Colonic mucosa (tissue), 4 donors: ENCODE measurements around the gene TRPM3. TPM values are rescaled to one million over a fixed set of nuclear protein-coding genes. Genes with fewer than 3 reads are reported as not detected.

Source experiments
- DNase-seq: peaks from one replicate; pipeline ENCODE4 v3.0.0-alpha.2; 2020
- H3K27ac ChIP-seq: fragments of 200-600 bp; one replicate; pipeline ENCODE4 v1.8.0; 2021
- H3K27me3 ChIP-seq: fragments of 200-600 bp; one replicate; pipeline ENCODE4 v1.8.0; 2021
- H3K36me3 ChIP-seq: fragments of 200-600 bp; one replicate; pipeline ENCODE4 v1.8.0; 2021
- H3K4me1 ChIP-seq: fragments of 200-600 bp; one replicate; pipeline ENCODE4 v1.8.0; 2021; ENCODE audit warnings: mild to moderate bottlenecking
- H3K4me3 ChIP-seq: fragments of 200-600 bp; one replicate; pipeline ENCODE4 v1.8.0; 2021
- H3K9ac ChIP-seq, 2 donors: one replicate each; pipeline ENCODE4 v1.7.0; 2013; ENCODE audit warnings: control low read depth in 2 of 2, low read depth in 2 of 2, low read length in 2 of 2
- H3K9me3 ChIP-seq: fragments of 200-600 bp; one replicate; pipeline ENCODE4 v1.8.0; 2021
- intact Hi-C: fragments of 100-400 bp; cut with DNase I; formaldehyde crosslinking; loops from one replicate; pipeline ENCODE4 v1.14.1; 2022
- total RNA-seq, 2 donors: library from RNA; stranded (reverse); fragmentation: NEBNext Ultra II Directional in 1 of 2; extraction: Animal tissue kit (Norgen Biotek cat#: 25700) in 1 of 2; gene quantifications; one replicate each; pipeline ENCODE4 v1.2.1, GENCODE V29; 2021
- TF ChIP-seq, protein P1 (sequence below): fragments of 200-600 bp; IDR thresholded peaks from one replicate; pipeline ENCODE4 v1.8.0; 2022; ENCODE audit warnings: antibody characterized with exemption, mild to moderate bottlenecking
- donor health status: healthy.
- donor health status: DM: no; HTN: no; CAD: no.
- donor health status: DM: no; HTN: no; CAD: no.

Gene TRPM3
- total RNA-seq, 2 donors from 2014 or later = 0.32 to 0.35 TPM

- TF ChIP-seq, protein P1, sequence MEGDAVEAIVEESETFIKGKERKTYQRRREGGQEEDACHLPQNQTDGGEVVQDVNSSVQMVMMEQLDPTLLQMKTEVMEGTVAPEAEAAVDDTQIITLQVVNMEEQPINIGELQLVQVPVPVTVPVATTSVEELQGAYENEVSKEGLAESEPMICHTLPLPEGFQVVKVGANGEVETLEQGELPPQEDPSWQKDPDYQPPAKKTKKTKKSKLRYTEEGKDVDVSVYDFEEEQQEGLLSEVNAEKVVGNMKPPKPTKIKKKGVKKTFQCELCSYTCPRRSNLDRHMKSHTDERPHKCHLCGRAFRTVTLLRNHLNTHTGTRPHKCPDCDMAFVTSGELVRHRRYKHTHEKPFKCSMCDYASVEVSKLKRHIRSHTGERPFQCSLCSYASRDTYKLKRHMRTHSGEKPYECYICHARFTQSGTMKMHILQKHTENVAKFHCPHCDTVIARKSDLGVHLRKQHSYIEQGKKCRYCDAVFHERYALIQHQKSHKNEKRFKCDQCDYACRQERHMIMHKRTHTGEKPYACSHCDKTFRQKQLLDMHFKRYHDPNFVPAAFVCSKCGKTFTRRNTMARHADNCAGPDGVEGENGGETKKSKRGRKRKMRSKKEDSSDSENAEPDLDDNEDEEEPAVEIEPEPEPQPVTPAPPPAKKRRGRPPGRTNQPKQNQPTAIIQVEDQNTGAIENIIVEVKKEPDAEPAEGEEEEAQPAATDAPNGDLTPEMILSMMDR = no peak
- no peak overlapping the region for H3K27ac ChIP-seq
- intact Hi-C loops = no loop called here
- no peak overlapping the region for H3K9ac ChIP-seq
- no peak overlapping the region for H3K4me3 ChIP-seq
- no peak for DNase-seq
- H3K9me3 ChIP-seq = no peaks in the 10 kb centered on the region
- no peaks in the 10 kb centered on the region for H3K36me3 ChIP-seq
- no peaks in the 10 kb centered on the region for H3K27me3 ChIP-seq
- H3K4me1 ChIP-seq = no peaks in the 10 kb centered on the region
Observed at GRCh38 chr9:70496244-70496643, 625.2 kb downstream of the TRPM3 start.

- Histone ChIP-seq H3K4me3 (no peak overlapping the region), H3K9me3 (no peaks in the 10 kb centered on the region), H3K27ac (no peak overlapping the region), H3K36me3 (no peaks in the 10 kb centered on the region), H3K4me1 (no peaks in the 10 kb centered on the region), H3K9ac (no peak overlapping the region), H3K27me3 (no peaks in the 10 kb centered on the region)
- intact Hi-C loops = no loop called here
- TF ChIP-seq, protein P1 = no peak
- no peak for DNase-seq
Observed at GRCh38 chr9:70495514-70495913, 625.9 kb downstream of the TRPM3 start.

DNA sequence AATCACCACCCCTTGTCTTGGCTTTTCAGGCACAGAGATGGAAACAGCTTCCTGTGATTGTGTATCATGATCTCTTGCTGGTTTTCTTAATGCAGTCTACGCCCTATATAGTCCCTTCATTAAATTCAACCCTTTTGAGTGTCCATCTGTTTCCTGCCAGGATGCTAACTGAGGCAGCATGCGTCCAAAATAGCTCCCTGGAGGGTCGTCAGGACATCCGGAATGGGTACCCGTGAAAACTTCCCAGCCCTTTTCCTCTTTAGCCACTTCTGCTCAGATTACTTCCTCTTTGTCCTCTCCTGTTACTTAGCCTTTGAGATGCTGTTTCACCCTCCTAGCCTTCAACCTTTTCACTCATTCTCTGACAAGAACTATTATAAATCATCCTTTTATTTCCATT, 627.2 kb downstream of the TRPM3 start:
- TF ChIP-seq, protein P1 = no peak
- H3K9ac ChIP-seq = no peak overlapping the region
- no peaks in the 10 kb centered on the region for H3K27me3 ChIP-seq
- no peak overlapping the region for H3K4me3 ChIP-seq
- intact Hi-C loops = no loop called here
- no peaks in the 10 kb centered on the region for H3K9me3 ChIP-seq
- H3K27ac ChIP-seq = no peak overlapping the region
- H3K4me1 ChIP-seq = no peaks in the 10 kb centered on the region
- no peaks in the 10 kb centered on the region for H3K36me3 ChIP-seq
- DNase-seq = no peak

DNA sequence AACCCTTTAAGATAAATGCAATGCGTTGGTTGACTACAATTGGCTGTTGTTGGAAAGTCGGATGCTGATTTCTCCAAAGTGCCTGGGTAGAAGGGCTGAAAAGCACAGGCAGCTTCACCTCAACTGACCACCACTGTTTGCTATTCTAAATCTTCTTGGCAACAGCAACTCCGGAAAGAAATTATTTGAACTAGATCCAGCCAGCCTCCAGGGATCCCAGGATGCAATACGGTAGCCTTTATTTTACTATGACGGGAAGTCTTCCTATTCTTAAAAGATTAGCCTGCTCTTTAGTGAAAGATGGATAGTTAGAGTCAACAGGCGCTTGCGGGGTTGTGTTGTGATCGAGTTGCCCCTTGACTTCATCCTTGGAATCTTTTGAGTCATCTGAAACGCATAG, 628.4 kb downstream of the TRPM3 start:
- Histone ChIP-seq H3K9ac (no peak overlapping the region), H3K9me3 (no peaks in the 10 kb centered on the region), H3K27me3 (no peaks in the 10 kb centered on the region), H3K27ac (no peak overlapping the region), H3K4me1 (no peaks in the 10 kb centered on the region), H3K36me3 (no peaks in the 10 kb centered on the region), H3K4me3 (no peak overlapping the region)
- intact Hi-C loops = no loop called here
- DNase-seq = no peak
- TF ChIP-seq, protein P1 = no peak

DNA sequence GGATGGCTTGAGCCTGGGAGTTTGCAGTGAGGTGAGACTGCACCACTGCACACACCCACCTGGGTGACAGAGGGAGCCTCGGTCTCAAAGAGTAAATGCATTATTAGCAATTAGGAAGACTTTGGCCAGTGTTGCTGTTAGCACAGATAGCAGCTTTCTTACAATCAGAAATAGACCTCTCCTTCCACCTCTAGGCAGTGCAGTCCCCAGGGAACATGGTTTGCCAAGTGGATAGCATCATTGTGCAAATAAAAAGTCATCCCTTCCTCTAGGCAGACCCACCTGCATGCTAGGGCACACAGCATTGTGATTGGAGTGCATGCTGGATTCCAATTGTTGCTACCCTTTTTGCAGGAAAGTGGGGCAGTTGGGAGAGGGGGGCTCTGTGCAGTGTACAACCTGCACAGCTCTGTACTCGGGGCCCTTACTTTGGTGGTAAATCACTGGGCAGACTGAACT, 629.1 kb downstream of the TRPM3 start:
- no peaks in the 10 kb centered on the region for H3K9me3 ChIP-seq
- no peak overlapping the region for H3K4me3 ChIP-seq
- no peak overlapping the region for H3K9ac ChIP-seq
- no peaks in the 10 kb centered on the region for H3K36me3 ChIP-seq
- H3K27me3 ChIP-seq = no peaks in the 10 kb centered on the region
- TF ChIP-seq, protein P1 = no peak
- H3K4me1 ChIP-seq = no peaks in the 10 kb centered on the region
- intact Hi-C loops = no loop called here
- DNase-seq = no peak
- no peak overlapping the region for H3K27ac ChIP-seq
